ENCODE data around the gene LTBP3. TPM values are rescaled to one million over a fixed set of nuclear protein-coding genes. Genes with fewer than 3 reads are reported as not detected.

LTBP3 gene
- total and polyA plus RNA-seq, 2 donors (not counting 3 experiments of a cell fraction or from before 2014, with no cell fraction given), result 120 to 209 TPM

- H3K9me3 ChIP-seq (replicated peaks; ENCODE audit: control insufficient read depth, insufficient read depth, low read length), result no peaks in the 10 kb centered on the region
- intact Hi-C loops (cut with micrococcal nuclease) (no loop called here), dilution Hi-C loops (cut with MboI; ENCODE audit: extremely low pct_ligation_motif_present, low sequenced_read_pairs) (no loop called here)
- BruUV-seq (replicated peaks), result no TSS peak
- peak; percentile 13 for TF ChIP-seq POLR2AphosphoS5 (IDR thresholded peaks at IDR 0.05; ENCODE audit: insufficient read depth, low read depth, low read length)
- TF ChIP-seq EZH2 (IDR thresholded peaks at IDR 0.05; ENCODE audit: borderline replicate concordance, low read depth, low read length, severe bottlenecking), result no peak
- DNase-seq (ENCODE audit: low read depth, low spot score), result no peak
- H3K27ac ChIP-seq (ENCODE audit: insufficient read depth, low read depth, low read length), result no peak within 1 kb of the TSS
- H3K9ac ChIP-seq (replicated peaks; ENCODE audit: extremely low read depth, insufficient read depth, low read length), result no peak within 1 kb of the TSS
- H2AFZ ChIP-seq (ENCODE audit: low read depth, low read length), result no peak within 1 kb of the TSS
- H3K79me2 ChIP-seq (ENCODE audit: control insufficient read depth, insufficient read depth, low read length), result no peaks in the 10 kb centered on the region
- H3K4me1 ChIP-seq (ENCODE audit: control insufficient read depth, extremely low read depth, insufficient read depth, low read length), result peaks cover 7% of the 10 kb centered on the region
- FAIRE-seq, result no peak
- no peaks in the 10 kb centered on the region for H3K27me3 ChIP-seq (ENCODE audit: control insufficient read depth in 2 of 2, insufficient read depth in 2 of 2, low read length in 2 of 2)
- H3K4me2 ChIP-seq (ENCODE audit: insufficient read depth, low read length), result no peak within 1 kb of the TSS
- no peaks in the 10 kb centered on the region for H3K9me1 ChIP-seq (replicated peaks; ENCODE audit: control insufficient read depth, extremely low read depth, insufficient read depth, low read length)
- H3K36me3 ChIP-seq (ENCODE audit: control insufficient read depth in 2 of 2, extremely low read depth in 1 of 2, insufficient read depth in 2 of 2, low read length in 2 of 2), result peaks cover 8 to 29% of the 10 kb centered on the region in 2 experiments
- CTCF ChIA-PET, result interaction anchor here (2.4 to 12.2 kb wide), 4 partner anchors 8 to 55 kb away, joined by 9 to 206 read pairs (median 36); partner anchors contain the start of genes MAP3K11 and PCNX3
- H3K4me3 ChIP-seq (replicated peaks in 1 of 3; ENCODE audit: insufficient read depth in 1 of 3, low read depth in 1 of 3, low read length in 3 of 3), result no peak within 1 kb of the TSS
- H4K20me1 ChIP-seq (replicated peaks; ENCODE audit: control insufficient read depth, extremely low read depth, insufficient read depth, low read length), result no peaks in the 10 kb centered on the region
- POLR2A ChIA-PET, result no interaction called here
These were observed 37.6 kb upstream of the LTBP3 start, which contains the start of gene KCNK7 for GRCh38 chr11:65595543-65596281. Gene KCNK7 (minus strand): TSS chr11:65595800. CDS start chr11:65595772, 28 bp downstream.

GRCh38 chr11:65595131-65595530 lies 37.0 kb upstream of the LTBP3 start:
- CTCF ChIA-PET, result interaction anchor here (1.4 to 12.2 kb wide), 6 partner anchors 9 to 58 kb away, joined by 3 to 206 read pairs (median 19); partner anchors contain the start of genes MAP3K11 and PCNX3
- Histone ChIP-seq H4K20me1 (replicated peaks; ENCODE audit: control insufficient read depth, extremely low read depth, insufficient read depth, low read length) (no peaks in the 10 kb centered on the region), H3K9ac (replicated peaks; ENCODE audit: extremely low read depth, insufficient read depth, low read length) (no peak overlapping the region), H3K79me2 (ENCODE audit: control insufficient read depth, insufficient read depth, low read length) (no peaks in the 10 kb centered on the region), H3K9me3 (replicated peaks; ENCODE audit: control insufficient read depth, insufficient read depth, low read length) (no peaks in the 10 kb centered on the region), H3K27me3 (ENCODE audit: control insufficient read depth in 2 of 2, insufficient read depth in 2 of 2, low read length in 2 of 2) (no peaks in the 10 kb centered on the region), H3K4me2 (ENCODE audit: insufficient read depth, low read length) (no peak overlapping the region), H3K4me3 (replicated peaks in 1 of 3; ENCODE audit: insufficient read depth in 1 of 3, low read depth in 1 of 3, low read length in 3 of 3) (no peak overlapping the region), H2AFZ (ENCODE audit: low read depth, low read length) (no peak overlapping the region), H3K4me1 (ENCODE audit: control insufficient read depth, extremely low read depth, insufficient read depth, low read length) (peaks cover 7% of the 10 kb centered on the region), H3K9me1 (replicated peaks; ENCODE audit: control insufficient read depth, extremely low read depth, insufficient read depth, low read length) (no peaks in the 10 kb centered on the region), H3K36me3 (ENCODE audit: control insufficient read depth in 2 of 2, extremely low read depth in 1 of 2, insufficient read depth in 2 of 2, low read length in 2 of 2) (peaks cover 8 to 24% of the 10 kb centered on the region in 2 experiments), H3K27ac (ENCODE audit: insufficient read depth, low read depth, low read length) (no peak overlapping the region)
- TF ChIP-seq POLR2AphosphoS5 (IDR thresholded peaks at IDR 0.05; ENCODE audit: insufficient read depth, low read depth, low read length) (no peak), JUN (IDR thresholded peaks at IDR 0.05; ENCODE audit: borderline replicate concordance, insufficient read depth, insufficient read length, low read depth) (no peak), MAX (IDR thresholded peaks at IDR 0.05; ENCODE audit: insufficient read depth, insufficient read length) (no peak), GATA2 (IDR thresholded peaks at IDR 0.05; ENCODE audit: insufficient read depth, insufficient read length, low read depth, low read length) (no peak), POLR2A (IDR thresholded peaks at IDR 0.05; ENCODE audit: low read depth, low read length) (no peak), CTCF (IDR thresholded peaks at IDR 0.05; ENCODE audit: extremely low read depth in 1 of 2, insufficient read depth in 1 of 2, low read depth in 1 of 2, low read length in 2 of 2) (no peak), EZH2 (IDR thresholded peaks at IDR 0.05; ENCODE audit: borderline replicate concordance, low read depth, low read length, severe bottlenecking) (no peak)
- FAIRE-seq, result no peak
- no peak for DNase-seq (ENCODE audit: low read depth, low spot score)
- intact Hi-C loops (cut with micrococcal nuclease) (no loop called here), dilution Hi-C loops (cut with MboI; ENCODE audit: extremely low pct_ligation_motif_present, low sequenced_read_pairs) (no loop called here)
- no TSS peak for BruUV-seq (replicated peaks)
- POLR2A ChIA-PET, result no interaction called here

Data from endothelial cell of umbilical vein (primary cell).